ENCODE measurements around the gene FEM1B.

The FEM1B gene

DNA sequence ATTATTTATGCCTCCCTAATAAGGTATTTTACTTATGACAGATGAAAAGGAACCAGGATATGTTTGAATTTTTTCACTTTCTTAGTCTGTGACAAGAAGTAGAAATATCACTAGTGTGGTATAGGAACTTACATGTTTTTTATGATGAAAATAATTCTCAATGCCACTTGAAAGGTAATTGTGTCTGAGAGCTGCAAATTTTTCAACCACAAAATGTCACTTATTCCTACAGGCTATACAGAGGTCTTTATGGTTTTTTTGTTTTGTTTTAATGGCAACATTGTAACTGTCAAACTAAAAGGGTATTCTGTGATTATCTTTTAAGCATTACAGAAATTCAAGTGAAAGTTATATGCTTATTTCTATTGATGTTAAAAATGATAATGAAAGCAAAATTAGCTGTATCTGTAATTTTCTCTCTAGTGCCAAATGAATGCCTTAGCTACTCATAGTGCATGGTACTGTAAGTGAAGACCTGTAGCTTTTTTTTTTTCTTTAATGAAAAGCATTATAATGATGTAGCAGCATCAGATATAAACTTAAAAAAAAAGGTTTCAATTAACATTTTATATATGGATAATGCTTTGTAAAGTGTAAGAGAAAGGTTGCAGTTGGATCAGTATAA lies 14.7 kb downstream of the FEM1B start:
- H3K9me2 ChIP-seq (ENCODE audit: low read depth, low read length) = no peaks in the 10 kb centered on the region
- H3K4me3 ChIP-seq (ENCODE audit: low read depth, low read length, poor library complexity, severe bottlenecking) = no peak overlapping the region
- H3K9me3 ChIP-seq (ENCODE audit: low read length) = no peaks in the 10 kb centered on the region
- no peaks in the 10 kb centered on the region for H4K20me1 ChIP-seq (ENCODE audit: insufficient read depth, low read length)
- no peak overlapping the region for H3K4me2 ChIP-seq (ENCODE audit: low read length)
- H3K9ac ChIP-seq (ENCODE audit: low read length) = no peak overlapping the region
- peaks cover 40% of the 10 kb centered on the region for H3K36me3 ChIP-seq (ENCODE audit: insufficient read depth, low read length)
- peaks cover 30% of the 10 kb centered on the region for H3K79me2 ChIP-seq (ENCODE audit: insufficient read depth, low read length)
- H3K4me1 ChIP-seq (ENCODE audit: insufficient read depth, low read length, severe bottlenecking) = no peaks in the 10 kb centered on the region
- no peaks in the 10 kb centered on the region for H3K27me3 ChIP-seq (ENCODE audit: insufficient read depth, low read length)
- H2AFZ ChIP-seq (ENCODE audit: low read length) = no peak overlapping the region
- H3K27ac ChIP-seq (ENCODE audit: low read depth, low read length, poor library complexity, severe bottlenecking) = no peak overlapping the region
- no peaks in the 10 kb centered on the region for H3F3A ChIP-seq (ENCODE audit: insufficient read depth, low read length)
- TF ChIP-seq EZH2 (IDR thresholded peaks at IDR 0.05; ENCODE audit: borderline replicate concordance, low read length) = no peak
- TF ChIP-seq, protein P1, sequence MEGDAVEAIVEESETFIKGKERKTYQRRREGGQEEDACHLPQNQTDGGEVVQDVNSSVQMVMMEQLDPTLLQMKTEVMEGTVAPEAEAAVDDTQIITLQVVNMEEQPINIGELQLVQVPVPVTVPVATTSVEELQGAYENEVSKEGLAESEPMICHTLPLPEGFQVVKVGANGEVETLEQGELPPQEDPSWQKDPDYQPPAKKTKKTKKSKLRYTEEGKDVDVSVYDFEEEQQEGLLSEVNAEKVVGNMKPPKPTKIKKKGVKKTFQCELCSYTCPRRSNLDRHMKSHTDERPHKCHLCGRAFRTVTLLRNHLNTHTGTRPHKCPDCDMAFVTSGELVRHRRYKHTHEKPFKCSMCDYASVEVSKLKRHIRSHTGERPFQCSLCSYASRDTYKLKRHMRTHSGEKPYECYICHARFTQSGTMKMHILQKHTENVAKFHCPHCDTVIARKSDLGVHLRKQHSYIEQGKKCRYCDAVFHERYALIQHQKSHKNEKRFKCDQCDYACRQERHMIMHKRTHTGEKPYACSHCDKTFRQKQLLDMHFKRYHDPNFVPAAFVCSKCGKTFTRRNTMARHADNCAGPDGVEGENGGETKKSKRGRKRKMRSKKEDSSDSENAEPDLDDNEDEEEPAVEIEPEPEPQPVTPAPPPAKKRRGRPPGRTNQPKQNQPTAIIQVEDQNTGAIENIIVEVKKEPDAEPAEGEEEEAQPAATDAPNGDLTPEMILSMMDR (IDR thresholded peaks at IDR 0.05; ENCODE audit: low read length) = no peak

DNA sequence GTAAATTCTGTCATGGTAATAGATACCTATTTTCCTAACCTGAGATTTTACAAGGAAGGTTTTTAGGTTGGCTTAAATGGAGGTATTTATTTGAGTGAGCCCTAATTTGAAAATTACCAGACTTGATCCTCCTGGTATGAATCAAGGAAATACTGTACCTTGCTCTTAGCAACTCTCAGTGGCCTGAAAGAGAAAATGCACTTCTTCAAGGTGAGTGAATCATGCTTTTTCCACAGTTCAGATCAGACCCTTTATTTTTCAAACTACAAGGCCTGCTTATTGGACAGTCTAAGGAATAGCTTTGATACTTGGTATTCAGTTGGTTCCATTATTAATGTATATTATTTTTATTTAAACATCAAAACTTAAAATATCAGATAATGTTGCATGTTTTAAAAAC lies 15.4 kb downstream of the FEM1B start:
- no peaks in the 10 kb centered on the region for H4K20me1 ChIP-seq (ENCODE audit: insufficient read depth, low read length)
- no peaks in the 10 kb centered on the region for H3K9me2 ChIP-seq (ENCODE audit: low read depth, low read length)
- peaks cover 40% of the 10 kb centered on the region for H3K36me3 ChIP-seq (ENCODE audit: insufficient read depth, low read length)
- H3F3A ChIP-seq (ENCODE audit: insufficient read depth, low read length) = no peaks in the 10 kb centered on the region
- peaks cover 25% of the 10 kb centered on the region for H3K79me2 ChIP-seq (ENCODE audit: insufficient read depth, low read length)
- H3K27me3 ChIP-seq (ENCODE audit: insufficient read depth, low read length) = no peaks in the 10 kb centered on the region
- no peak overlapping the region for H3K4me3 ChIP-seq (ENCODE audit: low read depth, low read length, poor library complexity, severe bottlenecking)
- peaks cover 3% of the 10 kb centered on the region for H3K4me1 ChIP-seq (ENCODE audit: insufficient read depth, low read length, severe bottlenecking)
- H2AFZ ChIP-seq (ENCODE audit: low read length) = no peak overlapping the region
- no peak overlapping the region for H3K27ac ChIP-seq (ENCODE audit: low read depth, low read length, poor library complexity, severe bottlenecking)
- H3K9ac ChIP-seq (ENCODE audit: low read length) = no peak overlapping the region
- H3K4me2 ChIP-seq (ENCODE audit: low read length) = no peak overlapping the region
- no peaks in the 10 kb centered on the region for H3K9me3 ChIP-seq (ENCODE audit: low read length)
- TF ChIP-seq, protein P1 (IDR thresholded peaks at IDR 0.05; ENCODE audit: low read length) = no peak
- no peak for TF ChIP-seq EZH2 (IDR thresholded peaks at IDR 0.05; ENCODE audit: borderline replicate concordance, low read length)

DNA sequence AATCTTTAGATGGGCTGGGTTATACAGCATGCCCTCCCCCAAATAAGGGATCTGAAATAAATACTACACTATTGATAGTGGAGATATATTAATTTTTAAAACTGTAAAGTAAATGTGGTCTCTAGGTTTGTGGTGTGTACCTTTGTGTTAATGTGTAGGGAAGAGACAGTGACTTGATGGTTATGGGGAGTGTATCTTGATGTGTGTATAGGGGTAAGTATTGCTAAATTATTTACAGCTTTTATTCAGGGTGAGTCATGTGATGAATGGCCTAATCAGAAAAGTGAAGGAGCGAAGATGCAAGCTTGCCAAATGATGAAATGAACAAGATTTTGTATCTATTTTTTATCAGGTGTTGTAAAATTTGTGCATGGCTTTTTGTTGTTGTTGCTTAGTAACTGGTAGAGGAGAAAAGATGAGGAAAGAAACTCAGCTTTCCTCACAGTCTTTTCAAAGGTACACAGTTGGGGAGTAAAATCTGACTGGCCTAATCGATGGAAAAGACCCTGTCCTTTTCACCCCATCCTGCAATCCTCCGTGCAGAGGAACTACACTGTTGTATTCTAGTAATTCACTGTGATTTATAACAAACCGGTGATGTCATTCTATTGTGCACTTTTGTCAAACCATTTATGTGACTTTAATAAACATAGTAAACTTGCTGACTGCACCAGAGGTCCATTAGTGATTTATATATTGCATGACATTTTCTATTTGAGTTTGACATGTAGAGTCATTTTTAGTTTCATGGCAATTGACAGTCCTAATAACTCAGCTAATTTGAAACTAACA lies 17.7 kb downstream of the FEM1B start:
- TF ChIP-seq, protein P1 (IDR thresholded peaks at IDR 0.05; ENCODE audit: low read length) = no peak
- Histone ChIP-seq H3K27me3 (ENCODE audit: insufficient read depth, low read length) (no peaks in the 10 kb centered on the region), H3K27ac (ENCODE audit: low read depth, low read length, poor library complexity, severe bottlenecking) (no peak overlapping the region), H3K4me3 (ENCODE audit: low read depth, low read length, poor library complexity, severe bottlenecking) (no peak overlapping the region), H3K36me3 (ENCODE audit: insufficient read depth, low read length) (peaks cover 26% of the 10 kb centered on the region), H3F3A (ENCODE audit: insufficient read depth, low read length) (no peaks in the 10 kb centered on the region), H3K4me1 (ENCODE audit: insufficient read depth, low read length, severe bottlenecking) (peaks cover 17% of the 10 kb centered on the region), H2AFZ (ENCODE audit: low read length) (no peak overlapping the region), H3K79me2 (ENCODE audit: insufficient read depth, low read length) (peaks cover 12% of the 10 kb centered on the region), H3K9me3 (ENCODE audit: low read length) (no peaks in the 10 kb centered on the region), H3K9ac (ENCODE audit: low read length) (no peak overlapping the region), H3K9me2 (ENCODE audit: low read depth, low read length) (no peaks in the 10 kb centered on the region), H3K4me2 (ENCODE audit: low read length) (no peak overlapping the region), H4K20me1 (ENCODE audit: insufficient read depth, low read length) (no peaks in the 10 kb centered on the region)

All from OCI-LY1 (cell line).